GM21423 (cell line): ENCODE measurements around the gene S1PR4.
"Not testable (repeated sequence)": the region's sequence is repeated elsewhere in the genome, so short reads cannot be mapped to it uniquely, and the experiment has no call there.

ENCODE experiments used
- ATAC-seq: cut with Tn5 transposase; IDR thresholded peaks from one replicate; pipeline ENCODE4 v1.9.1; 2021; ENCODE audit warnings: mild to moderate bottlenecking, moderate library complexity; ENCODE audit not compliant: unreplicated experiment

S1PR4 gene

DNA sequence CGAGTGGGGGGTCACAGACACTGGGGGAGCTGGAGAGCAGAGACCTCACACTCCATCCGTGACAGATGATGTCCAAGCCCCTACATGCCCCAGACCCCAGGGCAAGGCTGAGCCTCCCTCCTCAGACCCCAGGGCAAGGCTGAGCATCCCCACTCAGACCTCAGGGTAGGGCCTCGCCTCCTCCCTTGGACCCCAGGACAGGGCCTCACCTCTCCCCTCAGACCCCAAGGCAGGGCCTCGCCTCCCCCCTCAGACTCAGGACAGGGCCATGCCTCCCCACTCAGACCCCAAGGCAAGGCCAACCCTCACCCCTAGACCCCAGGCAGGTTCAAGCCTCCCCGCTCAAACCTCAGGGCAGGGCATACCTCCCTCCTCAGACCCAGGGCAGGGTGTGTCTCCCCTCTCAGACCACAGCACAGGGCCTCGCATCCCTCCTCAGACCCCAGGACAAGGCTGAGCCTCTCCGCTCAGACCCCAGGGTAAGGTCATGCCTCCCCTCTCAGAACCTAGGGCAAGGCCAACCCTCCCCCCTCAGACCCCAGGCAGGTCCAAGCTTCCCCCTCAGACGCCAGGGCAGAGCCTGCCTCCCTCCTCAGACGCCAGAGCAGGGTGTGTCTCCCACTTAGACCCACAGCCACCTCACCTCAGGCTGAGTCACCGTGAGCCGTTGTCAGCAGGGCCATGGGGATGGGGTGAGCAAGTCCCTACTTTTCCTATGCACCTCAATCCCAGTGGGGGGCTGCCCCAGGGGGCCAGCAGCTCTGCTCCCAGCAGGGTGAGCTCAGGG, 1.7 kb upstream of the S1PR4 start:
- ATAC-seq = no peak

DNA sequence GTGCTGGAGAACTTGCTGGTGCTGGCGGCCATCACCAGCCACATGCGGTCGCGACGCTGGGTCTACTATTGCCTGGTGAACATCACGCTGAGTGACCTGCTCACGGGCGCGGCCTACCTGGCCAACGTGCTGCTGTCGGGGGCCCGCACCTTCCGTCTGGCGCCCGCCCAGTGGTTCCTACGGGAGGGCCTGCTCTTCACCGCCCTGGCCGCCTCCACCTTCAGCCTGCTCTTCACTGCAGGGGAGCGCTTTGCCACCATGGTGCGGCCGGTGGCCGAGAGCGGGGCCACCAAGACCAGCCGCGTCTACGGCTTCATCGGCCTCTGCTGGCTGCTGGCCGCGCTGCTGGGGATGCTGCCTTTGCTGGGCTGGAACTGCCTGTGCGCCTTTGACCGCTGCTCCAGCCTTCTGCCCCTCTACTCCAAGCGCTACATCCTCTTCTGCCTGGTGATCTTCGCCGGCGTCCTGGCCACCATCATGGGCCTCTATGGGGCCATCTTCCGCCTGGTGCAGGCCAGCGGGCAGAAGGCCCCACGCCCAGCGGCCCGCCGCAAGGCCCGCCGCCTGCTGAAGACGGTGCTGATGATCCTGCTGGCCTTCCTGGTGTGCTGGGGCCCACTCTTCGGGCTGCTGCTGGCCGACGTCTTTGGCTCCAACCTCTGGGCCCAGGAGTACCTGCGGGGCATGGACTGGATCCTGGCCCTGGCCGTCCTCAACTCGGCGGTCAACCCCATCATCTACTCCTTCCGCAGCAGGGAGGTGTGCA, 587 bp downstream of the S1PR4 start:
- no peak for ATAC-seq

- ATAC-seq = no peak
Observed at GRCh38 chr19:3179739-3180293, 1.2 kb downstream of the S1PR4 start.

DNA sequence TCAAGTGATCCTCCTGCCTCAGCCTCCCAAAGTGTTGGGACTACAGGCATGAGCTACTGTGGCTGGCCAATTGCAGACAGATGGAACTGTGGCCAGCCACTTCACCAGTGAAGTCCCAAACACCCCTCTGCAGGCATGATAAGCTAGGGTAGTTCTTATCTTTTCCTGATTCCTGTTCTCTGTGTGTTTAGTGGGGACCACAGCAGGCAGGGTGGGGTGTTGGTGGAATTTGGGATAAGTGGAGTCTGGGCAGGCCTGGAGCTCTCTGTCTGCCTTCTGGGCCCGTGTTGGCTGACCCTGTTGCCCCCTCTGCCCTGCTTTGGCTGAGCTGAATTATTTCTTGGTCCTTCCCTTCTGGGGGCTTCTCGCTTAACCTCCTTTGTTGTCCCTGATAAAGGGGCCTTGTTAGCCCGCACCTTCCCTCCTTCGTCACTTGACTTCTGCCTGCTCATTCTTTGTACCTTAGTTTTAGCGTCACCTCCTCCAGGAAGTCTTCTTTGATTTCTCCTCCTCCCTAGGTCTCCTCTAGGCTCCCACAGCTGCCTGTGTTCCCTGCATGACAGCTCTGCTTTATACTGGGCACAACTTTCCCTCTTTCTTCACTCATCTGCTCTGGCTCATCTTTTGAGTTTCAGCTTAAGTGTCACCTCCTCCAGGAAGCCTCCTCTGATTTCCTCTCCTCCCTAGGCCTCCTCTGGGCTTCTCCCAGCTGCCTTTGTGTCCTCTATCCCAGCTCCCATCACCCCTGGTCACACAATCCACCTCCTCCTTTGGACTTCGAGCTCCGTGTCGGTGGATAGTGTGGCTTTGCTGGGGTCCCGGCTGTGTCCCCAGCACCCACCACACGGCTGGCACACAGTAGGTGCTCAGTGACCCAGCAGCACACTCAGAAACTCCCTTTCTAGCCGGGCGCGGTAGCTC, 5.4 kb downstream of the S1PR4 start:
- ATAC-seq = no peak

DNA sequence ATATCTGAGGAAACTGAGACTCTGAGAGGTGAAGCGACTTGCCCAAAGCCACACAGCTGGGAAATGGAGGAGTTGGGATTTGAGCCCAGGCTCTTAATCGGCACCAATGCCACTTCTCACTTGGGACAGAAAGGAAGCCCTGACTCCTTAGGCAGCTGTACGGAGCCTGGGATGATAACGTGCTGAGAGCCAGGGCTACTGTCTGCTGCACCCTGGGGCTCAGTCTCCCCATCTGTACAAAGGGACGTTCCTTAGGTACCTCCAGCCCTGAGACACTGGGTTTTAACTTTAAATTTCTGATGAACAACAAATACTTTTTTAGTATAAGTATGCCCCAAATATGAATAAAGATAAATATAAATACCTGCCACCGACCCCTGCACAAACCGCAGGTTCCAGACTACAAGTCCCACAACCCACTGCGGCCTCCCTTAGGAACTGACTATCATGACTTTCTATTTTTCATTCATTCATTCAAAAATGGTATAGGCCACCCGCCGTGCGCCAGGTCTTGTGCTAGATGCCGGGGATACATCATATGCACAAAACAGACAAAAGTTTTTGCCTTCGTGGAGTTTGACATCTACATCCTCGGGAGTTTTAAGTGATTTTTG, 6.4 kb downstream of the S1PR4 start:
- ATAC-seq = peak; percentile 25

GRCh38 chr19:3185461-3186159, 7.0 kb downstream of the S1PR4 start, which contains the start of gene NCLN:
Gene NCLN (plus strand): TSS chr19:3185930. CDS start chr19:3186031, 101 bp downstream.
- peak; percentile 77 for ATAC-seq

DNA sequence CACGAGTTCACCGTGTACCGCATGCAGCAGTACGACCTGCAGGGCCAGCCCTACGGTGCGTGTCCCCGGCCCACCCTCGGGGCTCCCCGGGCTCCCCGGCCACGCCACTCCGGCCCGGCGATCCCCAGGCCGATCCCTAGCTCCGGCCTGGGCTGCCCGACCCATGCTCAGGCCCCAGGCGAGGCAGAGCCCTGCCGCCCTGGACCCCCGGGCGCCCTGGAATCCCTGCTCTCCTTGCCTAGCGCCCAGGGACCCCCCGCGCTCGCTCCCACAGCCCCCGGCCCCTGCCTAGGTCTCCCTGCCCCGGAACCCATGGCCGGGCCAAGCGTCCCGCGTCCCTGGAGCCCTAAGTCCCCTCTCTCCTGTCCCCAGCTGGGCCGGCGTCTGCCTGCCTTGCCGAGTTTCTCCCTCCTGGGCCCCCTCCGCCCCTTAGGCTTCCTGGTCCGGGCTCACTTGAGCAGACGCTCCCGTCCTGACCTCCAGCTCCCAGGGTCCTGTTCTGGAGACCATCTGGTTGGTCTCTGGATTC, 7.7 kb downstream of the S1PR4 start:
- peak; percentile 23 for ATAC-seq

- no peak for ATAC-seq
Observed at GRCh38 chr19:3186891-3187661, 8.5 kb downstream of the S1PR4 start.

- ATAC-seq = no peak
Observed at GRCh38 chr19:3187662-3188511, 9.3 kb downstream of the S1PR4 start.

DNA sequence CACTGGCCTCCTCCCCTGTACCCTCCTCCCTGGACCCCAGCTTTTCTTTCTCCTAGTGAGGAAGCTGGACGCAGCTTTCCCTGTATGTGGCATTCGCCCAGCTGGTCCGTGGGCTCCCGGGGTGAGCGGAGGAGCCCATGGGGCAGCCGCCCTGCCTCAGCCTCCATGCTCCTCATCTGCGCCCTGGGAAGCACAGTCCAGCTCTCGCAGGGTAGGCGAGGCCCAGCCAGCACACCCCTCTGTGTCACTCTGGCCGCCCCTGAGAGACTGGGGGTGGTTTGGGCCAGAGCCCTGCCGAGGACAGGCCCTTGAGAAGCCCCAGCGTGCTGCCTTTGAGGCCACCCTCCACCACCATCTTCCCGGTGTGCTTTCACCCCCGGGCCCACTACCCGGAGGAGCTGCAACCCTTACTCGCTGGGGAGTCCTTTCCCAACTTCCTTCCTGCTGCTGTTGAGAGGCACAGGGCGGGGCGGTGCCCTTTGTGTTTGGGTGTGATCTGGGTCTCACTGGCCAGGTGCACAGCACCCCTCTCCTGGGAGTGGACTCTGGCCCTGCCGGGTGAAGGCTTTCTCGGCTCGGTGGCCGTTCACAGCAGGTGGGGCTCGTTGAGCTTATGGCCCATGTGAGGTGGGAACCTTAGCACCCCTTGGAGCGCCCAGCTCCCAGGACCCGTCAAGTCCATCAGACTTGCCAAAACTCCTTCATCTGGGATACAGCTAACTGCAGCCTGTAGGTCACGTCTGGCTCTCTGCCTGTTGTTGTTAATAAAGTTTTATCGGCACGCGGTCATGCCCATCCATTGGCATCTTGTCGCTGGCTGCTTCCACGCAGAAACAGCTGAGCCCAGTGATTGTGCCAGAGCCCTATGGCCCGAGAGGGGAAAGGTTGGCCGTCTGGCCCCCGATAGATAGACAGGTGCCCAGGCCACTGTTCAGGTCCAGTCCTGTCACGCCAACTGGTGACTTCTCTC, 10.3 kb downstream of the S1PR4 start:
- no peak for ATAC-seq

DNA sequence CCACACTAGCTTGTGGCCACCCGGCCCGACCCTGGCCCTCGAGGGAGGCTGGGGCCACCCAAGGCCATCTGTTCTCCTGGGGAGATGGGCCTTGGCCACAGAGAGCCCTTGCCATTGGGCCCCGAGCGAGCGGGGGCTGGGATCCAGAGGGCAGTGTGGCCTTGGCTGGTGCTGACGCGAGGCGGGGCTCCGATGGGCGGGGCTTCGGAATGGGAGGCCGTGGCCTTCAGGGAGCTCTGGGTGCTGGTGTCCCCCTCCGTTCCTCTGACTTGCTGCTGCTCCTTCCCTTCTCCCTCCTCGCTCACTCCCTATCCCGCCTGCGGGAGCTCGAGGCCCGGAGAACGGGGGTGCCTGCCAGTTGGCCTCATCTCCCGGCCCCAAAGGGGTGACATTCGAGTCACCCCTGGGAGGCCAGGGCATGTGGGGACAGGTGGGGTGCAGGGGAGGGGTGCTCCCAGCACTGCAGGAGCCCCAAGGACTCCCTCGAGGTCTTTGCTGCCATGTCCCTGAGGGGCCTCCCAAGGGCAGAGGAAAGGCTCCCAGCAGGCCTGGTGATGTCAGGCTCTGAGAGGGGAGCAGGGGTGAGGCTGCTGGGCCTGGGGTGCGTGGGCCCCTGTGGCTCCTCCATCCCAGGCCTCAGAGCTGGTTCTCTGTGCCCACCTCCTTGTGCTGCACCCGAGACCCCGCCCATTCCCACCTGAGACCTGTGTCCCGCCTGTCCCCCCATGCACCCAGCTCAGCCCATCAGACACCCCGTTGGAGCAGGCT, 11.3 kb downstream of the S1PR4 start:
- ATAC-seq = no peak

DNA sequence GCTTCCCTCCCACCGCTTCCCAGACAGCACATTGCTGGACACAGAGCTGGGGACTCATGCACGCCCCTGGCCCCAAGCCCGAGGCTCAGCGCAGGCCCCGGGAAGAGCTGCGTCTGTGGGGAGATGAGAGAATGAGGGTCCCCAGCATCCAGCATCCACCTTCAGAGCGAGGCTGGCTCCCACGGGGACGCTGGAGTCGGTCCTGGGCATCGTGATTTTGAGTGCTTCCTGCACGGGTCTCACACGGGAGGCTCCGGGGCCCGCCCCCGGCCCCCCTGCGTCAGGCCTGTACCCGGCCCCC, 11.9 kb downstream of the S1PR4 start:
- no peak for ATAC-seq

- ATAC-seq = no peak
Observed at GRCh38 chr19:3190921-3191805, 12.6 kb downstream of the S1PR4 start.

DNA sequence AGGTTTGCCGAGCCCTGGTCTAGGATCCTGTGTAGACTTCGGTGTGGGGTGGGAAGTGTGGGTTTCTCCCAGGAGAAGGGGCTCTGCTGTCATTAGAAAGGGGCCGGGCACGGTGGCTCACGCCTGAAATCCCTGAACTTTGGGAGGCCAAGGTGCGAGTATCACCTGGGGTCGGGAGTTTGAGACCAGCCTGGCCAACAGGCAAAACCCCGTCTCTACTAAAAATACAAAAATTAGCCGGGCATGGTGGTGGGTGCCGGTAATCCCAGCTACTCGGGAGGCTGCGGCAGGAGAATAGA, 13.2 kb downstream of the S1PR4 start:
- ATAC-seq = not testable (repeated sequence)

DNA sequence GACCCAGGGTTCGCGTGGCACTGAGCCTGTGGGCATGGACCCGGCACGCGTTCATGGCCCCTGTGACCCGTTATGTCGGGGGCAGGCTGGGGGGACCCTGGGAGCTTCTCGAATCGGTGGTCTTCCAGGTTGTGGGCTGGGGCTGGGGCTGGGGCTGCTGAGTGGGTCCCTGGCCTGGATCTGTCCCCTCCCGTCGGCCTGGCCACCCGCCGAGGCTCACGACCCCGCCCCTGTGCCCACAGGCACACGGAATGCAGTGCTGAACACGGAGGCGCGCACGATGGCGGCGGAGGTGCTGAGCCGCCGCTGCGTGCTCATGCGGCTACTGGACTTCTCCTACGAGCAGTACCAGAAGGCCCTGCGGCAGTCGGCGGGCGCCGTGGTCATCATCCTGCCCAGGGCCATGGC, 13.7 kb downstream of the S1PR4 start:
- ATAC-seq = no peak
